HEK293 (cell line): ENCODE data around the gene CLDN7.
A peak's percentile ranks its signal among the peaks of the same experiment; 100 is the strongest.

Experiments used
- CTCF ChIA-PET: fragments of 350-600 bp; formaldehyde crosslinking; extraction: SDS; loops from one replicate; lab custom pipeline; 2021; ENCODE audit warnings: antibody characterized with exemption; lab: Yijun Ruan, JAX
- POLR2A ChIA-PET: fragments of 300-600 bp; formaldehyde crosslinking; extraction: SDS; loops from one replicate; lab custom pipeline; 2020; ENCODE audit warnings: antibody characterized with exemption, inconsistent platforms; lab: Yijun Ruan, JAX
- H3K27ac ChIP-seq: fragments of 200-500 bp; sonication (Bioruptor generic); 2 replicates; pipeline ENCODE4 v1.5.1; 2014; ENCODE audit warnings: low read depth, low read length, control low read depth, inconsistent platforms; ENCODE audit errors: extremely low read depth
- H3K36me3 ChIP-seq, 2 experiments: fragments of 200-500 bp in 1 of 2; sonication (Bioruptor generic) in 1 of 2; 1 replicate in 1 of 2; 2 replicates in 1 of 2; pipeline ENCODE4 v1.5.1; 2014 to 2017; ENCODE audit warnings: inconsistent platforms in 2 of 2, low read length in 2 of 2; ENCODE audit not compliant: control insufficient read depth in 2 of 2, insufficient read depth in 1 of 2
- H3K4me1 ChIP-seq: fragments of 200-500 bp; sonication (Bioruptor generic); 2 replicates; pipeline ENCODE4 v1.5.1; 2014; ENCODE audit warnings: mild to moderate bottlenecking, low read length, inconsistent platforms; ENCODE audit not compliant: control insufficient read depth, insufficient read depth
- H3K4me3 ChIP-seq: 2 replicates; pipeline ENCODE4 v1.5.1; 2011; ENCODE audit warnings: low read depth, mild to moderate bottlenecking, control low read depth, low read length, moderate library complexity
- H3K9me3 ChIP-seq: fragments of 200-500 bp; sonication (Bioruptor generic); 2 replicates; pipeline ENCODE4 v1.5.1; 2014; ENCODE audit warnings: low read depth, low read length, inconsistent platforms; ENCODE audit not compliant: control insufficient read depth, insufficient read depth
- IKZF3 ChIP-seq: fragments of 450-650 bp; IDR thresholded peaks from 2 replicates; pipeline ENCODE4 v1.5.0; 2018; ENCODE audit warnings: missing biosample characterization, mild to moderate bottlenecking, missing genetic modification characterization, moderate library complexity
- KLF7 ChIP-seq: fragments of 450-650 bp; formaldehyde crosslinking; IDR thresholded peaks from 2 replicates; pipeline ENCODE4 v1.5.1; 2016; ENCODE audit warnings: missing biosample characterization, missing genetic modification characterization, borderline replicate concordance
- MYNN ChIP-seq: fragments of 450-650 bp; formaldehyde crosslinking; IDR thresholded peaks from 2 replicates; pipeline ENCODE4 v1.5.1; 2016; ENCODE audit warnings: missing biosample characterization, missing genetic modification characterization, borderline replicate concordance
- SP7 ChIP-seq: fragments of 450-650 bp; formaldehyde crosslinking; IDR thresholded peaks from 2 replicates; pipeline ENCODE4 v1.5.1; 2016; ENCODE audit warnings: missing biosample characterization, missing genetic modification characterization
- ZNF2 ChIP-seq: fragments of 450-650 bp; formaldehyde crosslinking; IDR thresholded peaks from 2 replicates; pipeline ENCODE4 v1.5.1; 2016; ENCODE audit warnings: missing biosample characterization, missing genetic modification characterization
- ZNF239 ChIP-seq: fragments of 450-650 bp; formaldehyde crosslinking; IDR thresholded peaks from 2 replicates; pipeline ENCODE4 v1.5.1; 2016; ENCODE audit warnings: missing biosample characterization, missing genetic modification characterization
- ZNF324 ChIP-seq: fragments of 450-650 bp; formaldehyde crosslinking; IDR thresholded peaks from 2 replicates; pipeline ENCODE4 v1.5.1; 2016; ENCODE audit warnings: missing biosample characterization, missing genetic modification characterization
- ZNF335 ChIP-seq: fragments of 450-650 bp; formaldehyde crosslinking; conservative IDR thresholded peaks from 2 replicates; pipeline ENCODE4 v1.5.1; 2016; ENCODE audit warnings: missing biosample characterization, missing genetic modification characterization
- ZNF366 ChIP-seq: fragments of 450-650 bp; formaldehyde crosslinking; conservative IDR thresholded peaks from 2 replicates; pipeline ENCODE4 v1.5.1; 2016; ENCODE audit warnings: missing biosample characterization, missing genetic modification characterization
- ZNF521 ChIP-seq: fragments of 450-650 bp; formaldehyde crosslinking; IDR thresholded peaks from 2 replicates; pipeline ENCODE4 v1.5.1; 2017; ENCODE audit warnings: missing biosample characterization, mild to moderate bottlenecking, missing genetic modification characterization
- ZNF530 ChIP-seq: fragments of 450-650 bp; formaldehyde crosslinking; IDR thresholded peaks from 2 replicates; pipeline ENCODE4 v1.5.1; 2016; ENCODE audit warnings: low read depth, missing biosample characterization, missing genetic modification characterization
- ZNF548 ChIP-seq: fragments of 450-650 bp; formaldehyde crosslinking; IDR thresholded peaks from 2 replicates; pipeline ENCODE4 v1.5.1; 2016; ENCODE audit warnings: missing biosample characterization, missing genetic modification characterization
- ZNF76 ChIP-seq: fragments of 450-650 bp; formaldehyde crosslinking; IDR thresholded peaks from 2 replicates; pipeline ENCODE4; 2016; ENCODE audit warnings: low read depth, missing biosample characterization, missing genetic modification characterization, borderline replicate concordance
- TF ChIP-seq, protein P1 (sequence below): fragments of 450-650 bp; formaldehyde crosslinking; IDR thresholded peaks from 2 replicates; pipeline ENCODE4 v1.5.1; 2016; ENCODE audit warnings: missing biosample characterization, missing genetic modification characterization
- TF ChIP-seq, protein P2 (sequence below): fragments of 450-650 bp; formaldehyde crosslinking; IDR thresholded peaks from 2 replicates; pipeline ENCODE4 v1.5.1; 2016; ENCODE audit warnings: missing biosample characterization, missing genetic modification characterization
- TF ChIP-seq, protein P3 (sequence below): fragments of 450-650 bp; formaldehyde crosslinking; IDR thresholded peaks from 2 replicates; pipeline ENCODE4 v1.5.1; 2016; ENCODE audit warnings: missing biosample characterization, missing genetic modification characterization
- TF ChIP-seq, protein P4 (sequence below): fragments of 450-650 bp; formaldehyde crosslinking; IDR thresholded peaks from 2 replicates; pipeline ENCODE4 v1.5.1; 2016; ENCODE audit warnings: missing biosample characterization, missing genetic modification characterization

The CLDN7 gene

DNA sequence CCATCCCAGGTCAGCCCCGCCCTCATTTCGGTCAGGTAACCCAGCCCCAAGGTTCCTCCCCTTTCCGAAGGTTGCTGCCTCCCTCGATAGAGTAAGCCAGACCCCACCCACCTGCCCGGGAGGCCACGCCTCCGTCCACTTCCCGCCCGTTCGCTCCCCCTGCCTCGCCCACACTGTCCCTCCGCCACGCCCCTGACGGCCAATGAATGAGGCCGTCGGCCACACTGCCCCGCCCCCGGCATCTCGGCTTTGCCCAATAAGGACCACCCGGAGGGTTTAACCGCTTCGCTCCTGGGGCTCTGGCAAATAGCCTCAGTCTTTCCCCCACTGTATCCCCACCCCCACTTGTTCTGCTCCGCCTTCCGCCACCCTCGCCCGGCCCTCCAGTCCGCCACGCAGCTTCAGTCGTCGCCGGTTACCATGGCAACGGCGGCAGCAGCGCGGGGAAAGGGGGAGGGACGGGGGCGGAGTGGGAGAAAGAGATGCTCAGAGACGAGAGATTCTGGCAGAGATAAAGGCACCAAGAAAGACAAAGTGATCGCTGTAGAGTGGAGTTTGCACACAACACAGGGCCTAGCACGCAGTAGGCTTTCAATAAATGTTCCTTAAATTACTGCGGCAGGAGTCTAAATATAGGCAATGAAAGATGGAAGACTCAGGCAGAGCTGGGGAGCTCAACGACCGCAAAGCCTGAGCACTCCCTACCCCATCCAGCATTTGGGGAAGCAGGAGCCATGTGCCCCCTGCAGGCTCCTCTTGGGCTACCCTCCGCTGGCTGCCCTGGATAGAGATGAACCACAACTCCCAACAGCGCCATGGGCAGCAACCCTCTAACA, 47.8 kb downstream of the CLDN7 start (continued):
- TF ChIP-seq, protein P1, sequence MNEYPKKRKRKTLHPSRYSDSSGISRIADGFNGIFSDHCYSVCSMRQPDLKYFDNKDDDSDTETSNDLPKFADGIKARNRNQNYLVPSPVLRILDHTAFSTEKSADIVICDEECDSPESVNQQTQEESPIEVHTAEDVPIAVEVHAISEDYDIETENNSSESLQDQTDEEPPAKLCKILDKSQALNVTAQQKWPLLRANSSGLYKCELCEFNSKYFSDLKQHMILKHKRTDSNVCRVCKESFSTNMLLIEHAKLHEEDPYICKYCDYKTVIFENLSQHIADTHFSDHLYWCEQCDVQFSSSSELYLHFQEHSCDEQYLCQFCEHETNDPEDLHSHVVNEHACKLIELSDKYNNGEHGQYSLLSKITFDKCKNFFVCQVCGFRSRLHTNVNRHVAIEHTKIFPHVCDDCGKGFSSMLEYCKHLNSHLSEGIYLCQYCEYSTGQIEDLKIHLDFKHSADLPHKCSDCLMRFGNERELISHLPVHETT (tag by site-specific recombination): peak; percentile 51; the same call in 1 of the 2 replicates
- peak; percentile 97; the same call in 1 of the 2 replicates for TF ChIP-seq ZNF76 (tag by site-specific recombination)
- TF ChIP-seq, protein P2, sequence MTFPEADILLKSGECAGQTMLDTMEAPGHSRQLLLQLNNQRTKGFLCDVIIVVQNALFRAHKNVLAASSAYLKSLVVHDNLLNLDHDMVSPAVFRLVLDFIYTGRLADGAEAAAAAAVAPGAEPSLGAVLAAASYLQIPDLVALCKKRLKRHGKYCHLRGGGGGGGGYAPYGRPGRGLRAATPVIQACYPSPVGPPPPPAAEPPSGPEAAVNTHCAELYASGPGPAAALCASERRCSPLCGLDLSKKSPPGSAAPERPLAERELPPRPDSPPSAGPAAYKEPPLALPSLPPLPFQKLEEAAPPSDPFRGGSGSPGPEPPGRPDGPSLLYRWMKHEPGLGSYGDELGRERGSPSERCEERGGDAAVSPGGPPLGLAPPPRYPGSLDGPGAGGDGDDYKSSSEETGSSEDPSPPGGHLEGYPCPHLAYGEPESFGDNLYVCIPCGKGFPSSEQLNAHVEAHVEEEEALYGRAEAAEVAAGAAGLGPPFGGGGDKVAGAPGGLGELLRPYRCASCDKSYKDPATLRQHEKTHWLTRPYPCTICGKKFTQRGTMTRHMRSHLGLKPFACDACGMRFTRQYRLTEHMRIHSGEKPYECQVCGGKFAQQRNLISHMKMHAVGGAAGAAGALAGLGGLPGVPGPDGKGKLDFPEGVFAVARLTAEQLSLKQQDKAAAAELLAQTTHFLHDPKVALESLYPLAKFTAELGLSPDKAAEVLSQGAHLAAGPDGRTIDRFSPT (tag by site-specific recombination): peak; percentile 73
- TF ChIP-seq ZNF239 (tag by site-specific recombination): no peak
- TF ChIP-seq ZNF324 (tag by site-specific recombination): peak; percentile 54; the same call in 1 of the 2 replicates
- peak; percentile 56; the same call in 1 of the 2 replicates for TF ChIP-seq ZNF2
- TF ChIP-seq IKZF3 (tag by site-specific recombination): peak; percentile 88
- 0 out of 2 replicates have a peak, but pooled peaks have one; percentile 14 for TF ChIP-seq MYNN
- TF ChIP-seq SP7 (tag by site-specific recombination): peak; percentile 79
- TF ChIP-seq ZNF335 (tag by site-specific recombination): peak; percentile 99
- TF ChIP-seq, protein P3, sequence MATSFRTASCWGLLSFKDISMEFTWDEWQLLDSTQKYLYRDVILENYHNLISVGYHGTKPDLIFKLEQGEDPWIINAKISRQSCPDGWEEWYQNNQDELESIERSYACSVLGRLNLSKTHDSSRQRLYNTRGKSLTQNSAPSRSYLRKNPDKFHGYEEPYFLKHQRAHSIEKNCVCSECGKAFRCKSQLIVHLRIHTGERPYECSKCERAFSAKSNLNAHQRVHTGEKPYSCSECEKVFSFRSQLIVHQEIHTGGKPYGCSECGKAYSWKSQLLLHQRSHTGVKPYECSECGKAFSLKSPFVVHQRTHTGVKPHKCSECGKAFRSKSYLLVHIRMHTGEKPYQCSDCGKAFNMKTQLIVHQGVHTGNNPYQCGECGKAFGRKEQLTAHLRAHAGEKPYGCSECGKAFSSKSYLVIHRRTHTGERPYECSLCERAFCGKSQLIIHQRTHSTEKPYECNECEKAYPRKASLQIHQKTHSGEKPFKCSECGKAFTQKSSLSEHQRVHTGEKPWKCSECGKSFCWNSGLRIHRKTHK: no peak
- no peak for TF ChIP-seq ZNF521 (tag by site-specific recombination)
- no peak for TF ChIP-seq ZNF548 (tag by site-specific recombination)

DNA sequence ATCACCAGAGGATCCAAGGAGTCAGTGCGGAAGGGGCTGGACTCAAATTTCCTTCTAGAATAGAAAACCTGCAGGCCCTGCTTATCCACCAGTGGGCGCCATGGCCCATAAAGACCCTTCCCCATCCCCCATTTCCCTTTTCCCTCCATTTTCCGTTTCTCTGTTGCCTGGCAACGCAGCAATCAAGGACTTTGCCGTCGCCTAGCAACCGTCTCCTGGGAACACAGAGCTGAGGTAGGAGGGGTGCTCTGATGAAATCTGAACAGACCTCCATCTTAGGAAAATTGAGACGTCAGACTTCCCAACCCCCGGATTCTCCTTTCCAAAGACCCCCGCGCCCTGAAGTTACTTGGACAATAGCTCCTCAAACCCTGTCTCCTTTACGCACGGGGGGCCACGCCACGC, 48.4 kb downstream of the CLDN7 start:
- no peaks in the 10 kb centered on the region for H3K9me3 ChIP-seq
- peak overlapping the region; percentile 28 for H3K4me3 ChIP-seq
- CTCF ChIA-PET: interaction anchor here (0.6 to 2.3 kb wide), 9 partner anchors 9 to 598 kb away, joined by 3 to 12 read pairs (median 5); no protein-coding TSS in a partner anchor
- POLR2A ChIA-PET: interaction anchor here (0.6 to 2.7 kb wide), 11 partner anchors 9 to 699 kb away, joined by 3 to 10 read pairs (median 4); partner anchors contain the start of genes DVL2, NAA38, PHF23 and SLC16A13
- H3K36me3 ChIP-seq: no peaks in the 10 kb centered on the region
- no peak overlapping the region for H3K27ac ChIP-seq
- TF ChIP-seq ZNF366 (tag by site-specific recombination): peak; percentile 29
- TF ChIP-seq, protein P4, sequence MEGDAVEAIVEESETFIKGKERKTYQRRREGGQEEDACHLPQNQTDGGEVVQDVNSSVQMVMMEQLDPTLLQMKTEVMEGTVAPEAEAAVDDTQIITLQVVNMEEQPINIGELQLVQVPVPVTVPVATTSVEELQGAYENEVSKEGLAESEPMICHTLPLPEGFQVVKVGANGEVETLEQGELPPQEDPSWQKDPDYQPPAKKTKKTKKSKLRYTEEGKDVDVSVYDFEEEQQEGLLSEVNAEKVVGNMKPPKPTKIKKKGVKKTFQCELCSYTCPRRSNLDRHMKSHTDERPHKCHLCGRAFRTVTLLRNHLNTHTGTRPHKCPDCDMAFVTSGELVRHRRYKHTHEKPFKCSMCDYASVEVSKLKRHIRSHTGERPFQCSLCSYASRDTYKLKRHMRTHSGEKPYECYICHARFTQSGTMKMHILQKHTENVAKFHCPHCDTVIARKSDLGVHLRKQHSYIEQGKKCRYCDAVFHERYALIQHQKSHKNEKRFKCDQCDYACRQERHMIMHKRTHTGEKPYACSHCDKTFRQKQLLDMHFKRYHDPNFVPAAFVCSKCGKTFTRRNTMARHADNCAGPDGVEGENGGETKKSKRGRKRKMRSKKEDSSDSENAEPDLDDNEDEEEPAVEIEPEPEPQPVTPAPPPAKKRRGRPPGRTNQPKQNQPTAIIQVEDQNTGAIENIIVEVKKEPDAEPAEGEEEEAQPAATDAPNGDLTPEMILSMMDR (tag by site-specific recombination): peak; percentile 68
- peak; percentile 99 for TF ChIP-seq MYNN
- TF ChIP-seq IKZF3 (tag by site-specific recombination): peak; percentile 81
- no peak for TF ChIP-seq ZNF530 (tag by site-specific recombination)
- TF ChIP-seq KLF7 (tag by site-specific recombination): 0 out of 2 replicates have a peak, but pooled peaks have one; percentile 27
- TF ChIP-seq, all 188 proteins: peak for 5
- H3K4me1 ChIP-seq: peaks cover 11% of the 10 kb centered on the region
